Neural cell (in vitro differentiated cells): ENCODE results near the gene SCP2. TPM values are rescaled to one million over a fixed set of nuclear protein-coding genes. Genes with fewer than 3 reads are reported as not detected.

ENCODE experiments used
- H2AFZ ChIP-seq: fragments of 200-600, 300-800 bp; sonication (generic), shearing (Covaris generic); 2 replicates; pipeline ENCODE4 v1.6.0; 2014; ENCODE audit warnings: low read depth, mild to moderate bottlenecking, antibody characterized with exemption, low read length, moderate library complexity
- H3F3A ChIP-seq: fragments of 200-600 bp; shearing (Covaris generic); 2 replicates; pipeline ENCODE4 v1.6.1; 2016; ENCODE audit warnings: mild to moderate bottlenecking, moderate library complexity, mixed read lengths, antibody characterized with exemption, low read length; ENCODE audit not compliant: insufficient read depth, poor library complexity, severe bottlenecking
- H3K27ac ChIP-seq: fragments of 200-600, 300-800 bp; sonication (generic), shearing (Covaris generic); 2 replicates; pipeline ENCODE4 v1.5.1; 2014; ENCODE audit warnings: mild to moderate bottlenecking, low read length, moderate library complexity
- H3K27me3 ChIP-seq: fragments of 300-800, 200-600 bp; sonication (generic), shearing (Covaris generic); 2 replicates; pipeline ENCODE4 v1.6.0; 2014; ENCODE audit warnings: mild to moderate bottlenecking, low read depth, low read length, moderate library complexity; ENCODE audit not compliant: insufficient read depth
- H3K36me3 ChIP-seq: fragments of 300-800, 200-600 bp; sonication (generic), shearing (Covaris generic); 2 replicates; pipeline ENCODE4 v1.5.1; 2014; ENCODE audit warnings: mild to moderate bottlenecking, antibody characterized with exemption, low read length, moderate library complexity; ENCODE audit not compliant: insufficient read depth
- H3K4me2 ChIP-seq: fragments of 300-800, 200-600 bp; sonication (generic), shearing (Covaris generic); 2 replicates; pipeline ENCODE4 v1.6.0; 2014; ENCODE audit warnings: mild to moderate bottlenecking, low read length
- H3K4me3 ChIP-seq: fragments of 300-800, 200-600 bp; sonication (generic), shearing (Covaris generic); 2 replicates; pipeline ENCODE4 v1.5.1; 2014; ENCODE audit warnings: mild to moderate bottlenecking, low read length, moderate library complexity
- H3K79me2 ChIP-seq: fragments of 200-600 bp; shearing (Covaris generic); replicated peaks from 2 replicates; pipeline ENCODE4 v1.6.0; 2014; ENCODE audit warnings: mild to moderate bottlenecking, low read length, moderate library complexity; ENCODE audit not compliant: insufficient read depth
- H3K9ac ChIP-seq: fragments of 300-800, 200-600 bp; sonication (generic), shearing (Covaris generic); 2 replicates; pipeline ENCODE4 v1.6.1; 2016; ENCODE audit warnings: mild to moderate bottlenecking, low read length, mixed read lengths
- H3K9me2 ChIP-seq: fragments of 200-600 bp; shearing (Covaris generic); 2 replicates; pipeline ENCODE4 v1.6.1; 2016; ENCODE audit warnings: mild to moderate bottlenecking, low read length, mixed read lengths; ENCODE audit not compliant: insufficient read depth
- H3K9me3 ChIP-seq: fragments of 200-600, 300-800 bp; sonication (generic), shearing (Covaris generic); 2 replicates; pipeline ENCODE4 v1.6.1; 2016; ENCODE audit warnings: mild to moderate bottlenecking, mixed run types, low read length, moderate library complexity, mixed read lengths
- H4K20me1 ChIP-seq: fragments of 200-600 bp; shearing (Covaris generic); 2 replicates; pipeline ENCODE4 v1.6.1; 2016; ENCODE audit warnings: mild to moderate bottlenecking, mixed run types; ENCODE audit not compliant: insufficient read depth
- CTCF ChIP-seq: fragments of 450-650 bp; IDR thresholded peaks from 2 replicates; pipeline ENCODE4 v1.5.1; 2014; ENCODE audit warnings: antibody characterized with exemption, mild to moderate bottlenecking, moderate library complexity; ENCODE audit not compliant: poor library complexity, severe bottlenecking
- EP300 ChIP-seq: fragments of 450-650 bp; conservative IDR thresholded peaks from 2 replicates; pipeline ENCODE4 v1.6.1; 2014; ENCODE audit warnings: antibody characterized with exemption, mild to moderate bottlenecking, moderate library complexity; ENCODE audit not compliant: poor library complexity, severe bottlenecking
- EZH2 ChIP-seq: fragments of 200-600, 300-800 bp; shearing (Covaris generic), sonication (generic); IDR thresholded peaks from 2 replicates; pipeline ENCODE4 v1.6.1; 2014; ENCODE audit warnings: antibody characterized with exemption, low read length, borderline replicate concordance, mild to moderate bottlenecking; ENCODE audit not compliant: insufficient read depth, poor library complexity, severe bottlenecking
- MXI1 ChIP-seq: fragments of 450-650 bp; conservative IDR thresholded peaks from 2 replicates; pipeline ENCODE4 v1.6.1; 2014; ENCODE audit warnings: antibody characterized with exemption, mild to moderate bottlenecking; ENCODE audit not compliant: poor library complexity, severe bottlenecking
- POLR2AphosphoS5 ChIP-seq: IDR thresholded peaks from 2 replicates; pipeline ENCODE4 v1.6.1; 2012
- RAD21 ChIP-seq: fragments of 450-650 bp; conservative IDR thresholded peaks from 2 replicates; pipeline ENCODE4 v1.6.1; 2014; ENCODE audit warnings: antibody characterized with exemption, mild to moderate bottlenecking, moderate library complexity
- REST ChIP-seq: IDR thresholded peaks from 2 replicates; pipeline ENCODE4 v1.6.1; 2012; ENCODE audit warnings: borderline replicate concordance
- SMC3 ChIP-seq: fragments of 450-650 bp; conservative IDR thresholded peaks from 2 replicates; pipeline ENCODE4 v1.6.1; 2014; ENCODE audit warnings: antibody characterized with exemption, mild to moderate bottlenecking, moderate library complexity; ENCODE audit not compliant: poor library complexity
- TAF1 ChIP-seq: IDR thresholded peaks from 2 replicates; pipeline ENCODE4 v1.6.1; 2012; ENCODE audit warnings: low read depth
- polyA plus RNA-seq: library from polyadenylated mRNA; depleted of rRNA; stranded (reverse); fragments of >200 nt; gene quantifications from 2 replicates; pipeline ENCODE4 v1.2.3, GENCODE V29; 2014

The SCP2 gene
- polyA plus RNA-seq, 1 donor from 2014 or later, result 182 TPM

GRCh38 chr1:53066891-53067738 lies 140.0 kb downstream of the SCP2 start:
- H3K4me2 ChIP-seq, result no peak overlapping the region
- H4K20me1 ChIP-seq, result no peaks in the 10 kb centered on the region
- no peak overlapping the region for H3K27ac ChIP-seq
- no peak overlapping the region for H2AFZ ChIP-seq
- no peaks in the 10 kb centered on the region for H3F3A ChIP-seq
- no peak for TF ChIP-seq SMC3
- no peak for TF ChIP-seq TAF1
- TF ChIP-seq REST, result no peak
- TF ChIP-seq MXI1, result no peak
- TF ChIP-seq RAD21, result no peak
- TF ChIP-seq EZH2, result no peak
- TF ChIP-seq EP300, result no peak
- no peak for TF ChIP-seq POLR2AphosphoS5
- TF ChIP-seq CTCF, result no peak
- H3K9me3 ChIP-seq, result no peaks in the 10 kb centered on the region
- H3K9me2 ChIP-seq, result no peaks in the 10 kb centered on the region
- H3K4me3 ChIP-seq, result no peak overlapping the region
- H3K9ac ChIP-seq, result no peak overlapping the region
- H3K36me3 ChIP-seq, result no peaks in the 10 kb centered on the region
- no peaks in the 10 kb centered on the region for H3K79me2 ChIP-seq
- peaks cover 29% of the 10 kb centered on the region for H3K27me3 ChIP-seq

- no peaks in the 10 kb centered on the region for H3K79me2 ChIP-seq
- H3K36me3 ChIP-seq, result no peaks in the 10 kb centered on the region
- no peaks in the 10 kb centered on the region for H4K20me1 ChIP-seq
- H3K4me3 ChIP-seq, result no peak overlapping the region
- H2AFZ ChIP-seq, result no peak overlapping the region
- H3K9me3 ChIP-seq, result no peaks in the 10 kb centered on the region
- H3K4me2 ChIP-seq, result no peak overlapping the region
- H3K9ac ChIP-seq, result no peak overlapping the region
- TF ChIP-seq CTCF, result no peak
- TF ChIP-seq REST, result no peak
- no peak for TF ChIP-seq EP300
- TF ChIP-seq SMC3, result no peak
- no peak for TF ChIP-seq EZH2
- TF ChIP-seq RAD21, result no peak
- TF ChIP-seq TAF1, result no peak
- no peak for TF ChIP-seq MXI1
- TF ChIP-seq POLR2AphosphoS5, result no peak
- H3K27me3 ChIP-seq, result peaks cover 21% of the 10 kb centered on the region
- no peaks in the 10 kb centered on the region for H3K9me2 ChIP-seq
- no peaks in the 10 kb centered on the region for H3F3A ChIP-seq
- no peak overlapping the region for H3K27ac ChIP-seq
Observed at GRCh38 chr1:53067886-53068285, 140.8 kb downstream of the SCP2 start.
